GM12872 (cell line): ENCODE measurements around the gene IFT122.

Experiments used
- TF ChIP-seq, protein P1 (sequence below): IDR thresholded peaks from 3 replicates; pipeline ENCODE4 v1.5.1; 2011; ENCODE audit warnings: low read depth, mild to moderate bottlenecking, low read length, moderate library complexity; ENCODE audit not compliant: insufficient read depth

The IFT122 gene

DNA sequence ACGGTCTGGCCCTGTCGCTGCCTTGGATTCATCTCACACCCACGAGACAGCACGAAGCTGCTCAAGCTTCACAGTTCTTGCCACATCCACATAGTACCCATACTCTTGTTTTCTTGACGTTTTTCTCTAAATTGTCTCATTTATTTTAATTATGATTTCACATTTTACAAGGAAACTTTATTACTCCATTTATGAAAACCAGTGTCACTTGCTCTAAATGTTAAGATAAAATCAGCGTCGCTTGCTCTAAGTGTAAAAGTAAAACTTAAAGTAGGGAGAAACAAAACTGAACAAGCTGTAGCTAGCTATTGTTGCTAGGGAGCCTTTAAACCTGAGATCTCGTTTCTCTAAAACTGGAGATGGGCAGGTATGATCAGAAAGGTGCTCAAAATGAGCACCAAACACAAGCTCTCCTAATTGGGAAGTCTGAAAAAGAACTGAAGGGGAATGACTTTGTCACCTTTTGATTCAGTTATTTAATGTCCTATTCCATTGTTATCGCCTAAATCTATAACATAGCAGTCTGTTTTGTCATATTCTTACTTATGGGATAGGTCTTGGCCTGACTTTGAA, 680 bp downstream of the IFT122 start:
- TF ChIP-seq, protein P1, sequence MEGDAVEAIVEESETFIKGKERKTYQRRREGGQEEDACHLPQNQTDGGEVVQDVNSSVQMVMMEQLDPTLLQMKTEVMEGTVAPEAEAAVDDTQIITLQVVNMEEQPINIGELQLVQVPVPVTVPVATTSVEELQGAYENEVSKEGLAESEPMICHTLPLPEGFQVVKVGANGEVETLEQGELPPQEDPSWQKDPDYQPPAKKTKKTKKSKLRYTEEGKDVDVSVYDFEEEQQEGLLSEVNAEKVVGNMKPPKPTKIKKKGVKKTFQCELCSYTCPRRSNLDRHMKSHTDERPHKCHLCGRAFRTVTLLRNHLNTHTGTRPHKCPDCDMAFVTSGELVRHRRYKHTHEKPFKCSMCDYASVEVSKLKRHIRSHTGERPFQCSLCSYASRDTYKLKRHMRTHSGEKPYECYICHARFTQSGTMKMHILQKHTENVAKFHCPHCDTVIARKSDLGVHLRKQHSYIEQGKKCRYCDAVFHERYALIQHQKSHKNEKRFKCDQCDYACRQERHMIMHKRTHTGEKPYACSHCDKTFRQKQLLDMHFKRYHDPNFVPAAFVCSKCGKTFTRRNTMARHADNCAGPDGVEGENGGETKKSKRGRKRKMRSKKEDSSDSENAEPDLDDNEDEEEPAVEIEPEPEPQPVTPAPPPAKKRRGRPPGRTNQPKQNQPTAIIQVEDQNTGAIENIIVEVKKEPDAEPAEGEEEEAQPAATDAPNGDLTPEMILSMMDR, result no peak

DNA sequence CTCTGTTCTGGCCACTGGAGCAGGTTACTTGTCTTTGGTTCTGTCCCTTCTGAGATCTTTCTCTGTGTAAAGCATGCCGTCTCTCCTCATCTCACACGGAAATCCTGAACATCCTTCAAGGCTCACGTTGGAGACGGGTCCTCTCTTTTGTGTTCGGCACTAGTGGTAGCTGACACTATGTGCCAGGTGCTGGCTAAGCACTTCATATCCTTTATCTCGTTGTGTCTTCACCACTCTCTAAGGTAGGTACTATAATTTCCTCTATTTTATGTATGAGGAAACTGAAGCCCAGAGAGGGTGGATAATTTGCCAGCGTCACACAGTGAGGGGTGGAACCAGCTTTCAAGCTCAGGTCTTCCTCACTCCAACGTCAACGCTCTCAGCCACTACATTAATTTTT, 1.2 kb downstream of the IFT122 start:
- TF ChIP-seq, protein P1, result no peak

DNA sequence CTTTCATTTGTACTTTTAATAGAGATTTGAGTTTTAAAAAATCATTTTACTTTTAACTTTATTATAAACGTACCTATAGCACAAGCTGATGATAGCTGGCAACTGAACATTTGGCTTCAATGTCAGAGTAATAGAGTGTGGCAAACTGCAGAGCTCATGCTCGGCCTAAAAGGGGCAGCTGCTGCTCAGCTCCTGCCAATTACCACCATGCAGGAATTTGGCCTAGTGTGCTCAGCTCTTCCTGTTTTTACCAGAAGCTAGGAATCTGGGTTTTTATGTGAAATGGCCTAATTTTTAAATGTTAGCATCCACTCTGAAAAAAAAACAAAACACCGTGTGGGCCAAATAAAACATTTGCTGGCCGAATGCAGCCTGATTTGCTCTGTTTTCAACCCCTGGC, 1.8 kb downstream of the IFT122 start:
- TF ChIP-seq, protein P1, result no peak

DNA sequence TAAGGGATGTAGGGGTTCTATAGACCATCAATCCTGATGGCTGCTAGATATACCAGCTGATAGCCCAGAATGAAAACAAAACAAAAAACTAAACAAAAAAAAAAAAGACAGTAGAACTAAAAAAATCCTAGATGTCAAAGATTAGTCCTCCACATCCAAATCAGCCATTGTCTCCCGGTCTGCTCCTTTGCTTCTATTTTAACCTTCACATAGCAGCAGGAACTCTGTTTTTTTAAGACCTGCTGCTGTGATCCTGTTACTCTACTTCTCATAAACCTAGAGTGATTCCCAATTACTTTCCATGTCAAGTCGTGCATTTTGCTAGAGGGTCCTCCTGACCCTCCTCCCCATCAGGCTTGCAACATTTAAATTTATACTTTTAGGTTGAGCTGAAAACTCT, 2.5 kb downstream of the IFT122 start:
- TF ChIP-seq, protein P1, result no peak

DNA sequence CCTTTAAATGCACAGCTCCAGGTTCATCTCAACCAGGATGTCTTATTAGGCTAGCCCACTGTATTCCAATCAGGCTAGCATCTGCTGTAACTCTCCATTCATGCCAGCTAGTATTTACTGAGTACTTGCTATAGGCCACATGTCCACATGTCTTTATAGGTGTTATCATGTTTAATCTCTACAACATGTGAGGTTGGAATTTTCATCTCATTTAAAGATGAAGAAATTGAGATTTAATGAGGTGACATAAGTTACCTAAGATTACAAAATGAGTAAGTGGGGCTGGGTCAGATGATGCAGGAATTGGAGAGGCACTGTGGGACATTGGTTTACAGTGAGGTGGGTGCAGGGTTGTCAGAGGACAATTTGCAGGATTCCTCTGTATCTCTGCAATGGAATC, 2.9 kb downstream of the IFT122 start:
- TF ChIP-seq, protein P1, result no peak

DNA sequence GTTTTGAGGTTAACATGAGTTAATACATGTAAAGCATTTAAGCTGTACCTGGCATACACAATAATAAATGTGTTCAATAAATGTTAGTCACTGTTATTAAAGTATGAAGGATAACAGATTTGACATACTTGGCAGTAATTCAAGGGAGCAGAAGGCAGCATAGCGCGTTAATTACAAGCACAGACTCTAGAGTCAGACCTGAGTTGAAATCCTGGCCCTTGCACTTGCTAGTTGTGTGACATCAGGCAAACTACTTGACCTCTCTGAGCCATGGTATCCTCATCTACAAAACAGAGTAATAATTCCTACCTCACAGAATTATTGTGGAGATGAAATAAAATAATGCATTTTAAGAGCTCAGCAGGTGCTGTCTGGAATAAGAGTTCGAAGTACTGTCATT, 5.4 kb downstream of the IFT122 start:
- TF ChIP-seq, protein P1, result no peak

DNA sequence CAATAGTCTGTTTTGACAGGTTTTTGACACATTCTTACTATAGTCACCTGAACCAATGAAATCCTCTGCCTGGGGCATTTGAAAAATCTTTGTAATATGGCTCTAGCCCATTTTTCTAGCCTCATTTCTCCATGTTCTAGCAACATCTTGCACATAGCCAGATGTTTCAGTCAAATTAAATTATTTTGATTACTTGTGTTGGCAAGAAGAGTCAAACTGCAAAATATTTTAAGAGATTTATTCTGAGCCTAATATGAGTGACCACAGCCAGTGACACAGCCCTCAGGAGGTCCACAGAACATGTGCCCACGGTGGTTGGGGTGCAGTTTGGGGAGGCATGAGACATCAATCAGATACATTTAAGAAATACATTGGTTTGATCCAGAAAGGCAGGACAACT, 6.9 kb downstream of the IFT122 start:
- TF ChIP-seq, protein P1, result no peak
